Stimulated activated CD8-positive, alpha-beta memory T cell treated with anti-CD3 and anti-CD28 coated beads, Interleukin-15, amount 100 ng/mL, for 48 hours (primary cell): ENCODE measurements around the gene VWC2L.

Experiments
- DNase-seq, 2 donors: peaks; one replicate each; pipeline ENCODE4 v3.0.0-alpha.2; 2020; ENCODE audit warnings: low read depth in 2 of 2

VWC2L gene

DNA sequence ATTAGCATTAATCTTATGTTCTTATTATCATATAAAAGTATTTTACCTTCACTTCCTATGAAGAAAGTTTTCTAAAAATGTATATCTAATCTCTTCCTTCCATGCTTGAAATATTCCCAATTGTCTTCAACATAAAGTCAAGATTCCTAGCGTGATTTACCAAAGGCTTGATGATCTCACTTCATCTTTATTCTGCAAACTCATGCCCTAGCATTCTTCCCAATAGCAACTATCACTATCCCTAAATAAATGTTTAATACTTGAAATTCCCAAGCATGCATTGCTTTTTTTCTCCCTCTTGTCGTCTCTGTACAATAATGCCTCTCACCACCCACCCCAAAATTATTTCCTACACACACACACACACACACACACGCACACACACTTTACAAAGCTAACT lies 125.8 kb downstream of the VWC2L start:
- no peak for DNase-seq

DNA sequence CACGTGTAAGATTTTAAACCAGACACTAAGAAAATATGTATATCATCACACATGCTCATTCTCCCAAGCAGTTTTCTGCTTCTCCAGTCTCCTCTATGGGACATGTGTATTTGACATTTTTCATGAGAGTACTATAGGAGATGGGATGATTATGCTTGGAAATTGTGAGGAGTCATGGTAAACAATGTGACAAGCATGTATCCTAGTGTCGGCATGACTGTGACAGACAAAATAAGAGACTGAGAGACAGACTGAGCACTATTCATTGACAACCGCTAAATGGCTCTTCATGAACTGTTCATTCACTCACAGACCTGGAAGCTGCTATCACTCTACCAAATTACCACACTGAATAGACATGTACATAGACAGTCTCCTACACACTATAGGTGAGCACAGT lies 127.1 kb downstream of the VWC2L start:
- no peak for DNase-seq

GRCh38 chr2:214542295-214542694 lies 131.4 kb downstream of the VWC2L start:
- no peak for DNase-seq

DNA sequence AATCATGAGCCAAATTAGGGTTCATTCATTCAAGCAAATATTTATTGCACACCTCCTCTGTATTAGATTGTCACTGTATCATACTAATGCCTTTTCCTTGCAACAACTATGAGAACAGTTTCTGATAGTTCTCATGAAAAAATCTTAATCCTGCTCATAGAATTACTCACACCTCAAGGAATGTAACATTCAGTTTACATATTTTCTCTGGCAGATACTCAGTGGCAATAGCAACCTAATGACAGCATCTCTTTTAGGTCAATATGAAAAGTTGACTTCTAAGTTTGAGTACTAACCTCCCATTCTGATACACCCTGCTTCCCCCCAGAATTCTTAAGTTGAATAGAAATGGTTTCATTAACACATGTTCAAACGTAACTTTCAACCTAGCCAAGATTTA lies 132.0 kb downstream of the VWC2L start:
- DNase-seq = no peak

- DNase-seq = no peak
Observed at GRCh38 chr2:214543386-214543955, 132.6 kb downstream of the VWC2L start.

DNA sequence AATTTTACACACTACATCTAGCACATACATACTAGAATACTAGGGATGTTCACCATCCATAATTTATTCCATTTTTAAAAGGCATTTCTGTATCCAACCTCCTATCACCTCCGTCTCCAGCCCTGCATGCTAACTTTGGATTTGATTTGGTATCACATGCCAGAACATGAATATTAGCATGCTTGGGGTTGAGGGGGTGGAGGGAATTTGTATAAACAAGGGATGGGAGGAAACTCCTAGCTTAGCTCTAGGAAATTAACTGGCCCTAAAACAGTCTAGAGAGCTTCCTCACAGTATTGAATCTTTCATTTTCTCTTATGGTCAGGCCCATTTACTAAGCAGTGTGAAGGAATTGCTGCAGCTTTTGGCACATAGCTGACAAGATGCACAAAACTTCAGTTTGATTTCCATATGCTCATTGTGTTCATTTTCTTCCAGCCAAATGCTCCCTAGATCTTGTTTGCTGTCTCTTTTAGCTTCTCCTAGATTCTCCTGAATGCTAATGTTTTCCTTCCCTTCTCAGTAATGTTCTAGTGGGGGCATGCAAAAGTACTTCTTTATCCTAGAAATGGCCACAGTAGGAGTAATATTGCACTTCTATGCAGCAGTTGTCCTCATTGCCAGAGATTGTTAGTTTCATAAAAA lies 135.2 kb downstream of the VWC2L start:
- no peak for DNase-seq

DNA sequence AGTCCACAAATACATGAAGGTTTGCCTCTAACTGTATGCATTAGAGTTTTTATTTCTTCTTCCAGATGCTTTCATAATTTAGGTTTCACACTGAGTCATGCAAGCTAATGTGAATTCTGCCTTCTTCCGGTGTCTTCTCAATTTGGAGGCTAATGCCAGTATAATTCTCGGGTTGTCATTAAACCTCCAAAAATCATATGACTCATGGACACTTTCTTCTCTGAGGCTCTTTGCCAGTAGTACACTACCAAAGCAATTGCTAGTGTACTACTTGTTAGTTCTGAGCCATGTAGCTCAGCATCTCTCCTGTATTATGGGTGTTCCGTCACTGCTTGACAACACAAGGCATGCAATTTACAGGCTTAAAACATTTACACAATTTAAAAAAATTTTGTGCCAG lies 137.1 kb downstream of the VWC2L start:
- DNase-seq = no peak

- DNase-seq = no peak
Observed at GRCh38 chr2:214549946-214550345, 139.1 kb downstream of the VWC2L start.

DNA sequence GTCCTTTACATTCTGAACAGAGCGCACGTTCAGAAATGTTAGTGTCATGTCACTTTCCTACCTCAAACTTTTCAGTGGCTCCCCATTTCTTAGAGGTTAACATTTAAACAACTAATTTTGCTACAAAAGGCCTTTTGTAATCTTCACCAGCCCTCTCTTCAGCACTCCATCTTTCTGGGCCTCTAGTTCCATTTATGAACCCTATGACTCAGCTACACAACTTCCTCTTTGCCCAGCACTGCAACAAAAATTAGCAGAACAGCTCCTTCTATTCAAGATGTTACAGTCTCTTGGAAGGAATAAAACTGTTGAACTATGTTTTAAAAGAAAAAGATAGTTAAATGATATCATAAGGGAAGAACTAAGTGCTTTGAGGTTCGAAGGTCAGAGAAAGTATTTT lies 139.9 kb downstream of the VWC2L start:
- DNase-seq = no peak

DNA sequence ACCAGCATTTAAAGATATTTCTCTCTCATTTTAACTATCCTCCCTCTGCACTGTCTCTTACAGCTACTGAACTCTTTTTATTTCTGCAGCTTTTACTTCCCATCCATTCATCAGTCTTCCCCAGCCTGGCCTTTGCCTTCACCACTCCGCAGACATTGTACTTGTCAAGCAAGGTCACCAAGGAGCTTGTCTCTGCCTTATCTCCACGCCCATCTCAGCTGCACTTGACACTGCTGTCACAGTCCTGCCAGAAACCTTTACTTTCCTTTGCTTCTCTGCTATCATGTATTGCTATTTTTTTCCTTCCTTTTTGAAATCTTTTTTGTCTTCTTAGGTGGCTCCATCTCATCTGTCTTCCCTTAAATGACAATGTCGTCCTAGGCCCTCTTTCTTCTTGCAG lies 147.0 kb downstream of the VWC2L start:
- no peak for DNase-seq

DNA sequence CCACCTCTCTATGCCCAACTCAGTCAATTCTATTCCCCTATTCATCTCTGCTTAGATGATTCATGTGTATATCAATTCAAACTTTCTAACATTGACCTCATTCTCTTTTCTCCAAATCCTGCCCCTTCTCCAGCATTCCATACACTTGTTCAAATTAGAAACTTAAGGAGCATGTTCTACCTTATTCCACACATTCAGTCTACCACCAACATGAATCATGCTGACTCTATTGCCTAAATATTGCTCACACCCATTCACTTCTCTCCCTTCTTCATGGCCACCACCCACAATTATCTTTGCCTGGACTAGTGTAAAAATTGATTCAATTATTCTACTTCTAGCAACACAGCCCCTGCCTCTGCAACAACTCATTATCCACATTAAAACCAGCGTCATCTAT lies 147.5 kb downstream of the VWC2L start:
- DNase-seq = no peak

GRCh38 chr2:214560176-214560575 lies 149.3 kb downstream of the VWC2L start:
- no peak for DNase-seq

DNA sequence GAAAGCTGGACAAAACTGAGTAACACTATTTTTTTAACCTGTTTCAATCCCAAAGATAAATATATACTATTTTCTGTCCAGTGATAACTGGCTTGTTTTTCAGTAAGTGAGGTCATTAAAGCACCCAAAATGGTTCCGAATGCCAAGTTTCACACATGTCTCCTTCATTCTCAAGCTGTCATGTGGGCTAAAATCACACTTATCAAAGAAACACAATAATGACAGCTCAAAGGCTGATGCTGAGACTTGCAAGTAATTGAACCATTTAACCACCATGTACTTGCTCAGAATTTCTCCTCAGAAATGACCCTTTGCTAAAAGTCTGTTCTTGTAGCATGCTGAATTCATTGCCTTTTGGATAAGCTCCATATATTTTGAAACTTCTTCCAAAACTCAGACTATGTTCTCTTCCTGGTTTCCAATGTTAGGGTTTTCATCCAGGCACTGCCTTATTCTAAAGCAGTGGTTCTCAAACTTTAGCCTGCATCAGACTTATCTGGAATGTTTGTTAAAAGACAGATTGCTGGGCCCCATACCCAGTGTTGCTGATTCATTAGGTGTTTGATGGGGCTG lies 149.8 kb downstream of the VWC2L start:
- DNase-seq = no peak

- DNase-seq = no peak
Observed at GRCh38 chr2:214565246-214565645, 154.4 kb downstream of the VWC2L start.

GRCh38 chr2:214566457-214566856 lies 155.6 kb downstream of the VWC2L start:
- no peak for DNase-seq

GRCh38 chr2:214569419-214570035 lies 158.7 kb downstream of the VWC2L start:
- no peak for DNase-seq

DNA sequence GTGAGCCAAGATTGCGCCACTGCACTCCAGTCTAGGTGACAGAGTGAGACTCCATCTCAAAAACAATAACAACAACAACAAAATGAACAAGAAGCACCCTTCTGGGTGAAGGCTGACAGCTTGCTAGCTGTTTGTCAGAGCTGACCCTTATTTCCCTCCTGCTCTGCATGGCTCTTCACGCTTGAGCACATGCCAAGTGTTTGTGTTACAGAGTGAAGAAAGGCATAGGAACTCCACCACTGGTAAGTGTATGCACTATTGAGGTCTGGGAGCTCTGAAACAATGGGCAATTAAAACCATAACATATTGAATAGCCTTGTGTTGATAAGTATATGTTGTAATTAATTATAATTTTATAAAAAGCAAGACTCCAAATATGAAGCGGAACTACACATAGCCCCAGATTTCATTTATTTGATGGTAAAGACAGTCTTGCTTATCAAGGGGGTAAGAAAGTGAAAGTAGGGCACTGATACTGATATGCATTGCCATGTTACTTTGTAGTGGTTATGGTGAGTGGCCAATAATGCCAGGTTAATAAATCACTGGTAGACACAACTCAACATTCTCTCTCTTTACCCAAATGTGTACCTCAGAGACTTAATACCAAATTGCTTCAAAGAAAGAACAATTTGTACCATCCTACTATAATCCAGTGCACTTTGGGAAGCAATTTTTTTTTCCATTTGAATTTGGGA lies 163.4 kb downstream of the VWC2L start:
- no peak for DNase-seq

- DNase-seq = no peak
Observed at GRCh38 chr2:214575030-214575429, 164.2 kb downstream of the VWC2L start.

- no peak for DNase-seq
Observed at GRCh38 chr2:214575465-214575864, 164.6 kb downstream of the VWC2L start.

GRCh38 chr2:214577769-214578168 lies 166.9 kb downstream of the VWC2L start:
- DNase-seq = no peak

GRCh38 chr2:214578442-214578841 lies 167.6 kb downstream of the VWC2L start:
- DNase-seq = no peak

DNA sequence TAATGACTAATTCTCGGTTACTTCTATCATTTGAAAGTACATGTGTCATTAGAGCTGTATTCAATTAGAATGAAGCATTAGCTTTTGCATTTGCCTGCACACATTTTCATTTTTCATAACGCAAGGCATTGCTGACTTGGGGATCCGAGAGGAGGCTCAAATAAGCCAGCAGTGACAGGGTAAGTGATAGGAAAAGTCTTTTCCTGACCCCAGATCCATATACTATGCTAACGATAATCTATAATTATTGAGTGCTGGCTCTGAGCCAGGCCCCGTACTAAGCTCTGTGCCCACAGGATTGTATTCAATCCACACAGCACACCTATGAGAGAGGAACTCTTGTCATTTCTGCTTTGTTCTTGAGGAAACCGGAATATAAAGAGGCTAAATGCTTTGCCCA lies 168.2 kb downstream of the VWC2L start:
- no peak for DNase-seq

GRCh38 chr2:214587442-214587841 lies 176.6 kb downstream of the VWC2L start:
- DNase-seq = no peak
